ENCODE results near the gene RPL31.

DNA sequence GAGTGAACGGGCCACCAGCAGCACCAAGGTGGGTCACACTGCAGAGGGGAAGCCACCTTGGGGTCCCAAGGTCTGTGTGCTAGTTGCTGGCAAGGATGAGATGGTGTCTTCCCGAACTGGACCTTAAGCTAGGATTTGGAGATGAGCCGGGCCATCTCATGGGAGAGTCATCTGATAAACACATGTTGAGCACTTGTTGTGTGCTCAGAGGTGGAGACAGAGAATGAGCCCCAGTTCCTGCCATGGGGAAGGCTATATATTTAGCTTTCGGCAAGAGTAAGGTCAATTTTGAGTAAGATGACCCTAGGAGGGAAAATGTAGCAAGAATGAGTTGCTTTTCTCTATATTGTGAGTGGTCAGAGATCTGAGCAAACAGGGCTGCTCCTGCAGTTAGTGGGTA lies 41.4 kb upstream of the RPL31 start:
- TF ChIP-seq, protein P1, sequence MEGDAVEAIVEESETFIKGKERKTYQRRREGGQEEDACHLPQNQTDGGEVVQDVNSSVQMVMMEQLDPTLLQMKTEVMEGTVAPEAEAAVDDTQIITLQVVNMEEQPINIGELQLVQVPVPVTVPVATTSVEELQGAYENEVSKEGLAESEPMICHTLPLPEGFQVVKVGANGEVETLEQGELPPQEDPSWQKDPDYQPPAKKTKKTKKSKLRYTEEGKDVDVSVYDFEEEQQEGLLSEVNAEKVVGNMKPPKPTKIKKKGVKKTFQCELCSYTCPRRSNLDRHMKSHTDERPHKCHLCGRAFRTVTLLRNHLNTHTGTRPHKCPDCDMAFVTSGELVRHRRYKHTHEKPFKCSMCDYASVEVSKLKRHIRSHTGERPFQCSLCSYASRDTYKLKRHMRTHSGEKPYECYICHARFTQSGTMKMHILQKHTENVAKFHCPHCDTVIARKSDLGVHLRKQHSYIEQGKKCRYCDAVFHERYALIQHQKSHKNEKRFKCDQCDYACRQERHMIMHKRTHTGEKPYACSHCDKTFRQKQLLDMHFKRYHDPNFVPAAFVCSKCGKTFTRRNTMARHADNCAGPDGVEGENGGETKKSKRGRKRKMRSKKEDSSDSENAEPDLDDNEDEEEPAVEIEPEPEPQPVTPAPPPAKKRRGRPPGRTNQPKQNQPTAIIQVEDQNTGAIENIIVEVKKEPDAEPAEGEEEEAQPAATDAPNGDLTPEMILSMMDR (IDR thresholded peaks at IDR 0.05), result no peak
- no peak for TF ChIP-seq TCF7L2 (IDR thresholded peaks at IDR 0.05; ENCODE audit: low read depth, low read length)
- no peak for TF ChIP-seq SIN3A (IDR thresholded peaks at IDR 0.05; ENCODE audit: borderline replicate concordance, insufficient read depth, low read depth, low read length)
- TF ChIP-seq, protein P2, sequence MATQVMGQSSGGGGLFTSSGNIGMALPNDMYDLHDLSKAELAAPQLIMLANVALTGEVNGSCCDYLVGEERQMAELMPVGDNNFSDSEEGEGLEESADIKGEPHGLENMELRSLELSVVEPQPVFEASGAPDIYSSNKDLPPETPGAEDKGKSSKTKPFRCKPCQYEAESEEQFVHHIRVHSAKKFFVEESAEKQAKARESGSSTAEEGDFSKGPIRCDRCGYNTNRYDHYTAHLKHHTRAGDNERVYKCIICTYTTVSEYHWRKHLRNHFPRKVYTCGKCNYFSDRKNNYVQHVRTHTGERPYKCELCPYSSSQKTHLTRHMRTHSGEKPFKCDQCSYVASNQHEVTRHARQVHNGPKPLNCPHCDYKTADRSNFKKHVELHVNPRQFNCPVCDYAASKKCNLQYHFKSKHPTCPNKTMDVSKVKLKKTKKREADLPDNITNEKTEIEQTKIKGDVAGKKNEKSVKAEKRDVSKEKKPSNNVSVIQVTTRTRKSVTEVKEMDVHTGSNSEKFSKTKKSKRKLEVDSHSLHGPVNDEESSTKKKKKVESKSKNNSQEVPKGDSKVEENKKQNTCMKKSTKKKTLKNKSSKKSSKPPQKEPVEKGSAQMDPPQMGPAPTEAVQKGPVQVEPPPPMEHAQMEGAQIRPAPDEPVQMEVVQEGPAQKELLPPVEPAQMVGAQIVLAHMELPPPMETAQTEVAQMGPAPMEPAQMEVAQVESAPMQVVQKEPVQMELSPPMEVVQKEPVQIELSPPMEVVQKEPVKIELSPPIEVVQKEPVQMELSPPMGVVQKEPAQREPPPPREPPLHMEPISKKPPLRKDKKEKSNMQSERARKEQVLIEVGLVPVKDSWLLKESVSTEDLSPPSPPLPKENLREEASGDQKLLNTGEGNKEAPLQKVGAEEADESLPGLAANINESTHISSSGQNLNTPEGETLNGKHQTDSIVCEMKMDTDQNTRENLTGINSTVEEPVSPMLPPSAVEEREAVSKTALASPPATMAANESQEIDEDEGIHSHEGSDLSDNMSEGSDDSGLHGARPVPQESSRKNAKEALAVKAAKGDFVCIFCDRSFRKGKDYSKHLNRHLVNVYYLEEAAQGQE (IDR thresholded peaks at IDR 0.05; ENCODE audit: insufficient read depth in 1 of 2, low read depth in 2 of 2, low read length in 1 of 2), result no peak

Measured in Panc1 (cell line).